Fibroblast of lung (primary cell): Measurements from ENCODE around the gene CAND1. TPM values are rescaled to one million over a fixed set of nuclear protein-coding genes. Genes with fewer than 3 reads are reported as not detected.

Experiments
- DNase-seq, 2 donors: peaks; one replicate each; pipeline versions ENCODE4 v3.0.0 to v3.0.0-alpha.2; 2010; ENCODE audit warnings: low read depth in 2 of 2
- H2AFZ ChIP-seq: 2 replicates; pipeline ENCODE4 v1.5.1; 2012; ENCODE audit warnings: low read length, control low read depth, inconsistent platforms
- H3K27ac ChIP-seq: 2 replicates; pipeline ENCODE4 v1.5.1; 2011; ENCODE audit warnings: low read length, control low read depth; ENCODE audit not compliant: insufficient read depth
- H3K27me3 ChIP-seq: 2 replicates; pipeline ENCODE4 v1.5.1; 2011; ENCODE audit warnings: mild to moderate bottlenecking, low read length; ENCODE audit not compliant: control insufficient read depth, insufficient read depth
- H3K36me3 ChIP-seq: 2 replicates; pipeline ENCODE4 v1.5.1; 2011; ENCODE audit warnings: low read length; ENCODE audit not compliant: control insufficient read depth, insufficient read depth
- H3K4me1 ChIP-seq: 2 replicates; pipeline ENCODE4 v1.5.1; 2011; ENCODE audit warnings: low read length; ENCODE audit not compliant: control insufficient read depth, insufficient read depth; ENCODE audit errors: extremely low read depth
- H3K4me2 ChIP-seq: 2 replicates; pipeline ENCODE4 v1.5.1; 2011; ENCODE audit warnings: low read length, control low read depth; ENCODE audit not compliant: insufficient read depth; ENCODE audit errors: extremely low read depth
- H3K4me3 ChIP-seq, 4 experiments: fragments of 200-600 bp in 1 of 4; sonication (generic) in 1 of 4; replicated peaks in 1 of 4; 2 replicates each; pipeline ENCODE4 v1.5.1; 2011 to 2016; ENCODE audit warnings: low read length in 4 of 4, low read depth in 3 of 4, mild to moderate bottlenecking in 3 of 4, control low read depth in 2 of 4, inconsistent platforms in 1 of 4, mixed read lengths in 1 of 4; ENCODE audit not compliant: insufficient read depth in 1 of 4; ENCODE audit errors: control extremely low read depth in 1 of 4
- H3K79me2 ChIP-seq: 2 replicates; pipeline ENCODE4 v1.5.1; 2012; ENCODE audit warnings: mild to moderate bottlenecking, low read length, inconsistent platforms; ENCODE audit not compliant: control insufficient read depth, insufficient read depth
- H3K9ac ChIP-seq: 2 replicates; pipeline ENCODE4 v1.5.1; 2011; ENCODE audit warnings: mild to moderate bottlenecking, low read length, control low read depth; ENCODE audit not compliant: insufficient read depth
- H3K9me3 ChIP-seq: 2 replicates; pipeline ENCODE4 v1.5.1; 2012; ENCODE audit warnings: low read depth, low read length; ENCODE audit not compliant: control insufficient read depth, insufficient read depth
- H4K20me1 ChIP-seq: 2 replicates; pipeline ENCODE4 v1.5.1; 2011; ENCODE audit warnings: low read length; ENCODE audit not compliant: control insufficient read depth, insufficient read depth; ENCODE audit errors: extremely low read depth
- EZH2 ChIP-seq: IDR thresholded peaks from 2 replicates; pipeline ENCODE4 v1.5.1; 2012; ENCODE audit warnings: low read length, control low read depth, mild to moderate bottlenecking; ENCODE audit errors: missing control alignments
- polyA plus RNA-seq, 2 donors: library from polyadenylated mRNA; depleted of rRNA in 1 of 2; stranded (reverse) in 1 of 2; unstranded in 1 of 2; fragments of >200 nt; gene quantifications; 2 replicates each; pipeline ENCODE4 v1.2.1, GENCODE V29; 2011 to 2012; ENCODE audit warnings: missing spikeins in 1 of 2
- total RNA-seq: library from RNA; depleted of rRNA; stranded (reverse); fragments of >200 nt; gene quantifications from 2 replicates; pipeline ENCODE4 v1.2.1, GENCODE V29; 2014
- TF ChIP-seq, protein P1 (sequence below), 2 donors: IDR thresholded peaks in 1 of 2; conservative IDR thresholded peaks in 1 of 2; 1 replicate in 1 of 2; 2 replicates in 1 of 2; pipeline ENCODE4 v1.5.1; 2011 to 2012; ENCODE audit warnings: low read length in 2 of 2, control low read depth in 1 of 2, inconsistent platforms in 1 of 2, low read depth in 1 of 2, mild to moderate bottlenecking in 1 of 2

The CAND1 gene
- total and polyA plus RNA-seq, 2 donors (not counting 1 experiment from before 2014, with no cell fraction given), result 101 to 133 TPM

GRCh38 chr12:67275380-67275913 lies 6.3 kb downstream of the CAND1 start:
- Histone ChIP-seq H3K4me1 (peaks cover 6% of the 10 kb centered on the region), H4K20me1 (peaks cover 2% of the 10 kb centered on the region), H3K27me3 (no peaks in the 10 kb centered on the region), H3K9ac (no peak overlapping the region), H3K27ac (no peak overlapping the region), H3K36me3 (no peaks in the 10 kb centered on the region), H2AFZ (no peak overlapping the region), H3K9me3 (no peaks in the 10 kb centered on the region), H3K4me3 (no peak overlapping the region), H3K79me2 (peaks cover 98% of the 10 kb centered on the region), H3K4me2 (peak overlapping the region; percentile 33)
- TF ChIP-seq EZH2, result no peak
- TF ChIP-seq, protein P1, sequence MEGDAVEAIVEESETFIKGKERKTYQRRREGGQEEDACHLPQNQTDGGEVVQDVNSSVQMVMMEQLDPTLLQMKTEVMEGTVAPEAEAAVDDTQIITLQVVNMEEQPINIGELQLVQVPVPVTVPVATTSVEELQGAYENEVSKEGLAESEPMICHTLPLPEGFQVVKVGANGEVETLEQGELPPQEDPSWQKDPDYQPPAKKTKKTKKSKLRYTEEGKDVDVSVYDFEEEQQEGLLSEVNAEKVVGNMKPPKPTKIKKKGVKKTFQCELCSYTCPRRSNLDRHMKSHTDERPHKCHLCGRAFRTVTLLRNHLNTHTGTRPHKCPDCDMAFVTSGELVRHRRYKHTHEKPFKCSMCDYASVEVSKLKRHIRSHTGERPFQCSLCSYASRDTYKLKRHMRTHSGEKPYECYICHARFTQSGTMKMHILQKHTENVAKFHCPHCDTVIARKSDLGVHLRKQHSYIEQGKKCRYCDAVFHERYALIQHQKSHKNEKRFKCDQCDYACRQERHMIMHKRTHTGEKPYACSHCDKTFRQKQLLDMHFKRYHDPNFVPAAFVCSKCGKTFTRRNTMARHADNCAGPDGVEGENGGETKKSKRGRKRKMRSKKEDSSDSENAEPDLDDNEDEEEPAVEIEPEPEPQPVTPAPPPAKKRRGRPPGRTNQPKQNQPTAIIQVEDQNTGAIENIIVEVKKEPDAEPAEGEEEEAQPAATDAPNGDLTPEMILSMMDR (conservative IDR thresholded peaks at IDR 0.05 in 1 of 2, IDR thresholded peaks at IDR 0.05 in 1 of 2; ENCODE audit: low read depth in 1 of 2, low read length in 2 of 2), result no peak
- peak in 1 of 2 donors; percentile 43 for DNase-seq

GRCh38 chr12:67276421-67276820 lies 7.3 kb downstream of the CAND1 start:
- no peak overlapping the region for H3K9ac ChIP-seq
- H3K79me2 ChIP-seq, result peaks cover 97% of the 10 kb centered on the region
- TF ChIP-seq EZH2, result no peak
- TF ChIP-seq, protein P1 (conservative IDR thresholded peaks at IDR 0.05 in 1 of 2, IDR thresholded peaks at IDR 0.05 in 1 of 2; ENCODE audit: low read depth in 1 of 2, low read length in 2 of 2), result no peak
- no peaks in the 10 kb centered on the region for H3K36me3 ChIP-seq
- H2AFZ ChIP-seq, result no peak overlapping the region
- H3K27ac ChIP-seq, result no peak overlapping the region
- peaks cover 2% of the 10 kb centered on the region for H4K20me1 ChIP-seq
- H3K4me2 ChIP-seq, result no peak overlapping the region
- no peak overlapping the region for H3K4me3 ChIP-seq
- peaks cover 6% of the 10 kb centered on the region for H3K4me1 ChIP-seq
- no peaks in the 10 kb centered on the region for H3K9me3 ChIP-seq
- H3K27me3 ChIP-seq, result no peaks in the 10 kb centered on the region
- DNase-seq, result peak in 1 of 2 donors; percentile 32

GRCh38 chr12:67279637-67280036 lies 10.5 kb downstream of the CAND1 start:
- H3K9ac ChIP-seq, result no peak overlapping the region
- H3K79me2 ChIP-seq, result peaks cover 75% of the 10 kb centered on the region
- H3K9me3 ChIP-seq, result no peaks in the 10 kb centered on the region
- H3K4me1 ChIP-seq, result peaks cover 6% of the 10 kb centered on the region
- no peak overlapping the region for H3K4me3 ChIP-seq
- no peak overlapping the region for H3K27ac ChIP-seq
- no peak for TF ChIP-seq EZH2
- TF ChIP-seq, protein P1 (conservative IDR thresholded peaks at IDR 0.05 in 1 of 2, IDR thresholded peaks at IDR 0.05 in 1 of 2; ENCODE audit: low read depth in 1 of 2, low read length in 2 of 2), result no peak
- H3K36me3 ChIP-seq, result no peaks in the 10 kb centered on the region
- H3K4me2 ChIP-seq, result no peak overlapping the region
- H3K27me3 ChIP-seq, result no peaks in the 10 kb centered on the region
- no peaks in the 10 kb centered on the region for H4K20me1 ChIP-seq
- no peak overlapping the region for H2AFZ ChIP-seq
- no peak for DNase-seq
